SH-SY5Y (cell line): ENCODE data around the gene ITPKA.

Experiments used
- GATA2 ChIP-seq: IDR thresholded peaks from 2 replicates; pipeline ENCODE4 v1.6.1; 2011; ENCODE audit warnings: mild to moderate bottlenecking, low read depth, low read length
- GATA3 ChIP-seq: IDR thresholded peaks from 2 replicates; pipeline ENCODE4 v1.6.1; 2011; ENCODE audit warnings: low read depth, mild to moderate bottlenecking, low read length, moderate library complexity

- TF ChIP-seq GATA2 (no peak), GATA3 (no peak)
Observed at GRCh38 chr15:41493205-41493901, at the start of gene ITPKA.
